Psoas muscle (tissue), 8 donors: ENCODE data around the gene MLH1. TPM values are rescaled to one million over a fixed set of nuclear protein-coding genes. Genes with fewer than 3 reads are reported as not detected.

Experiments used
- ATAC-seq, 4 donors: fragments of 200-7000 bp; cut with Tn5 transposase; one replicate each; pipeline ENCODE4 v1.9.1; 2020; ENCODE audit warnings: moderate library complexity in 3 of 4, mild to moderate bottlenecking in 2 of 4
- DNase-seq, 2 donors: peaks; one replicate each; pipeline ENCODE4 v3.0.0-alpha.2; 2020
- H3K27ac ChIP-seq: fragments of 200-600 bp; one replicate; pipeline ENCODE4 v1.8.0; 2022
- H3K27me3 ChIP-seq, 3 donors: fragments of 200-600 bp in 1 of 3; one replicate each; pipeline versions ENCODE4 v1.6.1 to v1.8.0; 2013 to 2022; ENCODE audit warnings: low read length in 2 of 3, mild to moderate bottlenecking in 2 of 3, moderate library complexity in 1 of 3; ENCODE audit not compliant: insufficient read depth in 3 of 3
- H3K36me3 ChIP-seq, 2 donors: fragments of 200-600 bp in 1 of 2; one replicate each; pipeline versions ENCODE4 v1.6.1 to v1.8.0; 2013 to 2022; ENCODE audit warnings: low read depth in 1 of 2, mild to moderate bottlenecking in 1 of 2, moderate library complexity in 1 of 2; ENCODE audit not compliant: insufficient read depth in 1 of 2
- H3K4me1 ChIP-seq: fragments of 200-600 bp; one replicate; pipeline ENCODE4 v1.8.0; 2022
- H3K4me3 ChIP-seq: fragments of 200-600 bp; one replicate; pipeline ENCODE4 v1.8.0; 2022; ENCODE audit warnings: mild to moderate bottlenecking
- H3K9me3 ChIP-seq: fragments of 200-600 bp; one replicate; pipeline ENCODE4 v1.8.0; 2022
- CTCF ChIP-seq: fragments of 200-600 bp; IDR thresholded peaks from one replicate; pipeline ENCODE4 v1.8.0; 2022; ENCODE audit warnings: antibody characterized with exemption
- WGBS, 3 donors: extraction: QIAGEN DNeasy Blood & Tissue Kit; methylation state at CpG; one replicate each; pipeline versions ENCODE4 v1.1.6 to v1.1.7; 2013; 5-methylcytosine and 5-hydroxymethylcytosine counted together
- intact Hi-C, 2 donors: fragments of 100-400 bp; cut with DNase I; formaldehyde crosslinking; loops; one replicate each; pipeline versions ENCODE4 v1.11.0 to v1.14.2; 2022
- polyA plus RNA-seq, 3 donors: library from polyadenylated mRNA; stranded (reverse); fragments of 200-250 nt; gene quantifications; one replicate each; pipeline ENCODE4 v1.2.3, GENCODE V29; 2013
- total RNA-seq, 4 donors: library from RNA; stranded (reverse); fragmentation: NEBNext Ultra II Directional in 2 of 4; extraction: Animal tissue kit (Norgen Biotek cat#: 25700) in 2 of 4; gene quantifications; one replicate each; pipeline versions ENCODE4 v1.2.1 to v1.2.4, GENCODE V29; 2021 to 2023
- donor health status: healthy with polysubstance abuse.
- donor health status: DM: no; HTN: no; CAD: no; lungs with moderate emphysema.
- donor health status: Bipolar disorder and iron deficiency.
- donor health status: healthy.
- donor health status: DM: yes; HTN: yes; CAD: no.
- donor health status: DM: no; HTN: no; CAD: no.
- donor health status: DM: no; HTN: no; CAD: no.
- donor health status: DM: yes; HTN: yes; CAD: no.

The MLH1 gene
- total and polyA plus RNA-seq, 7 donors = 26.5 to 37.7 (median 32.5) TPM

GRCh38 chr3:37100411-37100810 is 107.1 kb downstream of the MLH1 start:
- no peaks in the 10 kb centered on the region for H3K9me3 ChIP-seq
- intact Hi-C loops = no loop called here
- peaks cover 0 to 65% of the 10 kb centered on the region in 2 donors for H3K36me3 ChIP-seq
- no peak overlapping the region for H3K4me3 ChIP-seq
- ATAC-seq = no peak
- DNase-seq = no peak
- WGBS, 3 donors = 76 to 81% (median 79%) methylated on average over 1 of the region's 1 CpG
- H3K27ac ChIP-seq = no peak overlapping the region
- H3K4me1 ChIP-seq = no peaks in the 10 kb centered on the region
- no peak for TF ChIP-seq CTCF
- H3K27me3 ChIP-seq = no peaks in the 10 kb centered on the region

Other genes starting within 250 kb of the MLH1 start
- 1 to 10 TPM in 2 of 4 donors, under 1 TPM in 2; 0.54 to 1.7 (median 0.93) TPM for gene DCLK3, start 229.0 kb upstream of the MLH1 start, total RNA-seq
- under 1 TPM; 0.34 to 0.42 (median 0.36) TPM for gene DCLK3, start 229.0 kb upstream of the MLH1 start, polyA plus RNA-seq
- 1 to 10 TPM in 3 of 4 donors, under 1 TPM in 1; 0.63 to 4.5 (median 1.9) TPM for gene TRANK1, start 48.5 kb upstream of the MLH1 start, total RNA-seq
- gene TRANK1, start 48.5 kb upstream of the MLH1 start, polyA plus RNA-seq = under 1 TPM; 0.28 to 0.60 (median 0.43) TPM
- 10 to 100 TPM; 11.3 to 22.9 (median 16.3) TPM for gene EPM2AIP1, start 387 bp upstream of the MLH1 start, total RNA-seq
- gene EPM2AIP1, start 387 bp upstream of the MLH1 start, polyA plus RNA-seq = 10 to 100 TPM in 1 of 3 donors, 1 to 10 TPM in 2; 2.5 to 12.3 (median 3.6) TPM
- 100 to 1,000 TPM; 124 to 163 (median 138) TPM for gene LRRFIP2, start 181.1 kb downstream of the MLH1 start, total RNA-seq
- 100 to 1,000 TPM in 1 of 3 donors, 10 to 100 TPM in 2; 35.7 to 135 (median 75.1) TPM for gene LRRFIP2, start 181.1 kb downstream of the MLH1 start, polyA plus RNA-seq
- gene GOLGA4, start 249.8 kb downstream of the MLH1 start, total RNA-seq = 100 to 1,000 TPM; 149 to 315 (median 218) TPM
- gene GOLGA4, start 249.8 kb downstream of the MLH1 start, polyA plus RNA-seq = 100 to 1,000 TPM in 1 of 3 donors, 10 to 100 TPM in 2; 68.8 to 228 (median 99.0) TPM